Neural progenitor cell (in vitro differentiated cells): ENCODE results near the gene ANXA6. TPM values are rescaled to one million over a fixed set of nuclear protein-coding genes. Genes with fewer than 3 reads are reported as not detected.

Source experiments
- DNase-seq: peaks from one replicate; pipeline ENCODE4 v3.0.0-alpha.2; 2016; ENCODE audit warnings: low spot score
- H2AFZ ChIP-seq: fragments of 200-600 bp; sonication (generic); replicated peaks from 2 replicates; pipeline ENCODE4 v1.6.1; 2016; ENCODE audit warnings: antibody characterized with exemption
- H3F3A ChIP-seq: fragments of 200-600 bp; sonication (generic); 2 replicates; pipeline ENCODE4 v1.6.1; 2016; ENCODE audit warnings: antibody characterized with exemption, low read depth
- H3K27ac ChIP-seq: fragments of 200-600 bp; sonication (generic); 2 replicates; pipeline ENCODE4 v1.5.1; 2016; ENCODE audit warnings: mild to moderate bottlenecking
- H3K27me3 ChIP-seq: fragments of 200-600 bp; sonication (generic); 2 replicates; pipeline ENCODE4 v1.6.1; 2016; ENCODE audit warnings: mild to moderate bottlenecking, moderate library complexity
- H3K36me3 ChIP-seq: fragments of 200-600 bp; sonication (generic); 2 replicates; pipeline ENCODE4 v1.5.1; 2016
- H3K4me1 ChIP-seq: fragments of 200-600 bp; sonication (generic); 2 replicates; pipeline ENCODE4 v1.6.1; 2016; ENCODE audit warnings: mixed run types
- H3K4me2 ChIP-seq: fragments of 200-600 bp; sonication (generic); 2 replicates; pipeline ENCODE4 v1.6.1; 2016
- H3K4me3 ChIP-seq: fragments of 200-600 bp; sonication (generic); 2 replicates; pipeline ENCODE4 v1.5.1; 2016
- H3K79me2 ChIP-seq: fragments of 200-600 bp; sonication (generic); 2 replicates; pipeline ENCODE4 v1.6.1; 2016; ENCODE audit warnings: low read depth
- H3K9ac ChIP-seq: fragments of 200-600 bp; sonication (generic); 2 replicates; pipeline ENCODE4 v1.6.1; 2016
- H3K9me3 ChIP-seq: fragments of 200-600 bp; sonication (generic); 2 replicates; pipeline ENCODE4 v1.5.1; 2016; ENCODE audit warnings: low read depth
- H4K20me1 ChIP-seq: fragments of 200-600 bp; sonication (generic); 2 replicates; pipeline ENCODE4 v1.6.1; 2016; ENCODE audit warnings: low read depth
- H3K27ac Mint-ChIP-seq: 3 replicates; pipeline ENCODE4 v1.8.0; 2021; ENCODE audit warnings: mixed read lengths
- H3K27me3 Mint-ChIP-seq: 2 replicates; pipeline ENCODE4 v1.8.0; 2022; ENCODE audit warnings: low read depth, mild to moderate bottlenecking, inconsistent platforms, moderate library complexity, mixed read lengths; ENCODE audit not compliant: insufficient read depth
- H3K36me3 Mint-ChIP-seq: 3 replicates; pipeline ENCODE4 v1.8.0; 2021; ENCODE audit warnings: mixed read lengths
- H3K4me1 Mint-ChIP-seq: 3 replicates; pipeline ENCODE4 v1.8.0; 2021; ENCODE audit warnings: mixed read lengths
- H3K4me3 Mint-ChIP-seq: 3 replicates; pipeline ENCODE4 v1.8.0; 2021; ENCODE audit warnings: mild to moderate bottlenecking, moderate library complexity, mixed read lengths
- H3K9me3 Mint-ChIP-seq: 3 replicates; pipeline ENCODE4 v1.8.0; 2020; ENCODE audit warnings: mixed read lengths
- EZH2 ChIP-seq: fragments of 200-600 bp; sonication (generic); IDR thresholded peaks from 2 replicates; pipeline ENCODE4 v1.6.1; 2017; ENCODE audit warnings: antibody characterized with exemption, mild to moderate bottlenecking, moderate library complexity
- EZH2phosphoT487 ChIP-seq: fragments of 200-600 bp; sonication (generic); IDR thresholded peaks from 2 replicates; pipeline ENCODE4 v1.6.1; 2017; ENCODE audit warnings: antibody characterized with exemption
- total RNA-seq: library from RNA; depleted of rRNA; stranded (reverse); fragments of >200 nt; gene quantifications from 2 replicates; pipeline ENCODE4 v1.2.3, GENCODE V29; 2015; ENCODE audit warnings: low replicate concordance
- TF ChIP-seq, protein P1 (sequence below): fragments of 200-600 bp; sonication (generic); IDR thresholded peaks from 2 replicates; pipeline ENCODE4 v1.5.1; 2017; ENCODE audit warnings: antibody characterized with exemption, mild to moderate bottlenecking

The ANXA6 gene
- total RNA-seq, 1 donor from 2014 or later = 97.6 TPM

GRCh38 chr5:151192626-151193025 lies 35.0 kb upstream of the ANXA6 start:
- Mint-ChIP-seq H3K4me1 (no peaks in the 10 kb centered on the region), H3K36me3 (no peaks in the 10 kb centered on the region)

GRCh38 chr5:151191661-151192060 lies 34.1 kb upstream of the ANXA6 start:
- Mint-ChIP-seq H3K27me3 (peaks cover 2% of the 10 kb centered on the region), H3K27ac (no peak overlapping the region), H3K4me3 (no peak overlapping the region), H3K4me1 (no peaks in the 10 kb centered on the region), H3K9me3 (peaks cover 24% of the 10 kb centered on the region), H3K36me3 (no peaks in the 10 kb centered on the region)
- TF ChIP-seq, protein P1, sequence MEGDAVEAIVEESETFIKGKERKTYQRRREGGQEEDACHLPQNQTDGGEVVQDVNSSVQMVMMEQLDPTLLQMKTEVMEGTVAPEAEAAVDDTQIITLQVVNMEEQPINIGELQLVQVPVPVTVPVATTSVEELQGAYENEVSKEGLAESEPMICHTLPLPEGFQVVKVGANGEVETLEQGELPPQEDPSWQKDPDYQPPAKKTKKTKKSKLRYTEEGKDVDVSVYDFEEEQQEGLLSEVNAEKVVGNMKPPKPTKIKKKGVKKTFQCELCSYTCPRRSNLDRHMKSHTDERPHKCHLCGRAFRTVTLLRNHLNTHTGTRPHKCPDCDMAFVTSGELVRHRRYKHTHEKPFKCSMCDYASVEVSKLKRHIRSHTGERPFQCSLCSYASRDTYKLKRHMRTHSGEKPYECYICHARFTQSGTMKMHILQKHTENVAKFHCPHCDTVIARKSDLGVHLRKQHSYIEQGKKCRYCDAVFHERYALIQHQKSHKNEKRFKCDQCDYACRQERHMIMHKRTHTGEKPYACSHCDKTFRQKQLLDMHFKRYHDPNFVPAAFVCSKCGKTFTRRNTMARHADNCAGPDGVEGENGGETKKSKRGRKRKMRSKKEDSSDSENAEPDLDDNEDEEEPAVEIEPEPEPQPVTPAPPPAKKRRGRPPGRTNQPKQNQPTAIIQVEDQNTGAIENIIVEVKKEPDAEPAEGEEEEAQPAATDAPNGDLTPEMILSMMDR = no peak
- TF ChIP-seq EZH2phosphoT487 (no peak), EZH2 (no peak)
- H3K27ac ChIP-seq = no peak overlapping the region
- no peaks in the 10 kb centered on the region for H3F3A ChIP-seq
- no peak overlapping the region for H3K4me2 ChIP-seq
- no peaks in the 10 kb centered on the region for H3K79me2 ChIP-seq
- no peaks in the 10 kb centered on the region for H4K20me1 ChIP-seq
- no peaks in the 10 kb centered on the region for H3K9me3 ChIP-seq
- no peaks in the 10 kb centered on the region for H3K27me3 ChIP-seq
- H3K4me1 ChIP-seq = no peaks in the 10 kb centered on the region
- H3K9ac ChIP-seq = no peak overlapping the region
- no peak overlapping the region for H3K4me3 ChIP-seq
- DNase-seq = no peak
- no peaks in the 10 kb centered on the region for H3K36me3 ChIP-seq
- no peak overlapping the region for H2AFZ ChIP-seq

More at GRCh38 chr5:151192626-151193025, 35.0 kb upstream of the ANXA6 start:
- Mint-ChIP-seq H3K9me3 (peaks cover 24% of the 10 kb centered on the region), H3K27me3 (peaks cover 2% of the 10 kb centered on the region), H3K4me3 (no peak overlapping the region), H3K27ac (no peak overlapping the region)
- Histone ChIP-seq H3K4me1 (no peaks in the 10 kb centered on the region), H3K9me3 (no peaks in the 10 kb centered on the region), H3K4me3 (no peak overlapping the region), H3K27ac (no peak overlapping the region), H3K27me3 (no peaks in the 10 kb centered on the region), H3K36me3 (no peaks in the 10 kb centered on the region), H3K9ac (no peak overlapping the region), H3K4me2 (no peak overlapping the region), H3F3A (no peaks in the 10 kb centered on the region), H2AFZ (no peak overlapping the region), H4K20me1 (no peaks in the 10 kb centered on the region), H3K79me2 (no peaks in the 10 kb centered on the region)
- no peak for TF ChIP-seq EZH2
- TF ChIP-seq EZH2phosphoT487 = no peak
- TF ChIP-seq, protein P1 = no peak
- DNase-seq = no peak

DNA sequence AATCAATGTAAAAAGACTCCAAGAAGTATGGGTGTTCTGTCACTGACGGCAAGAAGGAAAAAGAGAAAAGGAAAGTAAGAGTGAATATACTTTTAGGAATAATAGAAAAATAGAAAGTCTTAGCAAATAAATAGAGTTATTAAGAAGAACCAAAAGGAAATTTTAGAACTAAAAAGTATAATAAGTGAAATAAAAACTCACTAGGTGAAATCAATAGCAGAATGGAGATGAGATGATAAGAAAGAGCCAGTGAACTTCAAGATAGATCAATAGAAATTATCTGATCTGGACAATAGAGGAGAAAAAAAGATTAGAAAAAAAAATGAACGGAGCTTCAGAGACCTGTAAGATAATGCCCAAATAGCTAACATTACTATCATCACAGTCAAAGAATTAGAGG lies 31.6 kb upstream of the ANXA6 start:
- H3K36me3 ChIP-seq = no peaks in the 10 kb centered on the region
- no peaks in the 10 kb centered on the region for H3F3A ChIP-seq
- TF ChIP-seq, protein P1 = no peak
- TF ChIP-seq EZH2 (no peak), EZH2phosphoT487 (no peak)
- no peaks in the 10 kb centered on the region for H3K79me2 ChIP-seq
- Mint-ChIP-seq H3K4me1 (no peaks in the 10 kb centered on the region), H3K27me3 (peaks cover 2% of the 10 kb centered on the region), H3K36me3 (no peaks in the 10 kb centered on the region), H3K9me3 (peaks cover 21% of the 10 kb centered on the region), H3K4me3 (no peak overlapping the region), H3K27ac (no peak overlapping the region)
- H3K4me3 ChIP-seq = no peak overlapping the region
- DNase-seq = no peak
- H3K27ac ChIP-seq = no peak overlapping the region
- no peaks in the 10 kb centered on the region for H3K27me3 ChIP-seq
- H3K9me3 ChIP-seq = no peaks in the 10 kb centered on the region
- no peaks in the 10 kb centered on the region for H4K20me1 ChIP-seq
- H2AFZ ChIP-seq = no peak overlapping the region
- no peak overlapping the region for H3K9ac ChIP-seq
- H3K4me2 ChIP-seq = no peak overlapping the region
- H3K4me1 ChIP-seq = no peaks in the 10 kb centered on the region
